HepG2 (cell line): ENCODE measurements around the gene ACTN1.

Experiments
- ARID4A ChIP-seq: sonication (generic); formaldehyde crosslinking; IDR thresholded peaks from 2 replicates; pipeline ENCODE4 v1.5.0; 2020; ENCODE audit warnings: mild to moderate bottlenecking, missing genetic modification reagents, borderline replicate concordance
- CCDC6 ChIP-seq: sonication (generic); formaldehyde crosslinking; IDR thresholded peaks from 2 replicates; pipeline ENCODE4 v1.8.1; 2022; ENCODE audit warnings: mild to moderate bottlenecking, missing genetic modification reagents, moderate library complexity
- EP300 ChIP-seq, 3 experiments: sonication (generic) in 1 of 3; formaldehyde crosslinking in 1 of 3; IDR thresholded peaks; 2 replicates each; pipeline versions ENCODE4 v1.5.1 to v1.6.1; 2011 to 2020; ENCODE audit warnings: low read depth in 2 of 3, low read length in 2 of 3, borderline replicate concordance in 1 of 3, improper control_type of control experiment in 1 of 3, mild to moderate bottlenecking in 1 of 3, missing genetic modification reagents in 1 of 3, moderate library complexity in 1 of 3
- GABPB1 ChIP-seq: IDR thresholded peaks from 2 replicates; pipeline ENCODE4 v1.6.1; 2016; ENCODE audit warnings: mild to moderate bottlenecking, missing genetic modification reagents, moderate library complexity, missing compliant biosample characterization
- KDM1A ChIP-seq: IDR thresholded peaks from 2 replicates; pipeline ENCODE4 v1.6.1; 2016; ENCODE audit warnings: missing compliant biosample characterization
- ZNF274 ChIP-seq: sonication (generic); formaldehyde crosslinking; IDR thresholded peaks from 2 replicates; pipeline ENCODE4 v1.5.1; 2020; ENCODE audit warnings: mild to moderate bottlenecking, missing genetic modification reagents

DNA sequence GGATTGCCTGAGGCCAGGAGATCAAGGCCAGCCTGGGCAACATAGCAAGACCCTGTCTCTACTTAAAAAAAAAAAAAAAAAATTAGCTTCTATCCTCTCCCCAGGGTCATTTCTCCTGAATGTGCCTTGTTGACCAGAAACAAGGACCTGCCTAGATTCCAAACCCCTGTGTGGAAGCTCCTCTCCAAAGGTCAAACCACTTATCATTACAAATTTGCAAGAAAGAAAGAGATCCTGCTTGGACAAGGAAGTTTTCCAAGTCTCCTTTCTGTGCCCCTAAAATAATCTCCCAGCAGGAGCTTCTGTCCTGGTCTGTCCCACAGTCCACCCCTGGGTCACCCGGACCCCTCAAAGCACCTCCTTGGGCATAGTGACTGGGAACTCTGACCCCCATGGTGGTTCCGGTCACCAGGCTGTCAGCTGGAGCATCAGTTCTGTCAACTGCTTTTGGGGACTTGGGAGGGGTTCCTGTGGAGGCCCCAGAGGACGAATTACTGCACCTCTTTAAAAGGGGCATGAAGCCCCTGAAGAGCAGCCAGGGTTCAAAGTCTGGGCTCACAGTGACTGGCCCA lies 38.4 kb downstream of the ACTN1 start:
- TF ChIP-seq ZNF274 (no peak), EP300 (IDR thresholded peaks at IDR 0.05; ENCODE audit: low read depth in 2 of 2, low read length in 2 of 2) (no peak), EP300 (CRISPR knock-in tag; IDR thresholded peaks at IDR 0.05; ENCODE audit: borderline replicate concordance) (no peak), CCDC6 (CRISPR knock-in tag) (no peak), ARID4A (CRISPR knock-in tag) (no peak), KDM1A (CRISPR knock-in tag) (no peak), GABPB1 (no peak)
